CD4-positive, alpha-beta T cell (primary cell): ENCODE measurements around the gene KIF5B. TPM values are rescaled to one million over a fixed set of nuclear protein-coding genes. Genes with fewer than 3 reads are reported as not detected.
"Not testable (repeated sequence)": the region's sequence is repeated elsewhere in the genome, so short reads cannot be mapped to it uniquely, and the experiment has no call there.

ENCODE experiments used
- ATAC-seq: fragments of 200-7000 bp; cut with Tn5 transposase; one replicate; pipeline ENCODE4 v1.10.0; 2022; ENCODE audit warnings: mild to moderate bottlenecking; ENCODE audit not compliant: poor library complexity
- CTCF ChIA-PET: fragments of 350-600 bp; sonication (Branson Sonifier 250); formaldehyde crosslinking; loops from one replicate; lab custom pipeline; 2021; ENCODE audit warnings: antibody characterized with exemption, inconsistent platforms; lab: Charles Lee
- POLR2A ChIA-PET: fragments of 350-600 bp; sonication (Branson Sonifier 250); formaldehyde crosslinking; loops from one replicate; lab custom pipeline; 2021; ENCODE audit warnings: antibody characterized with exemption, inconsistent platforms; lab: Charles Lee
- DNase-seq, 14 experiments: peaks; one replicate each; pipeline ENCODE4 v3.0.0-alpha.2; 2013 to 2020; ENCODE audit warnings: mixed read lengths in 2 of 14
- H3K27ac ChIP-seq, 2 donors: one replicate each; pipeline versions ENCODE4 v1.5.1 to v1.7.0; 2013; ENCODE audit warnings: low read length in 2 of 2, low read depth in 1 of 2, mild to moderate bottlenecking in 1 of 2
- H3K27me3 ChIP-seq, 2 experiments: 1 replicate in 1 of 2; 2 replicates in 1 of 2; pipeline versions ENCODE4 v1.6.1 to v1.7.0; 2013; ENCODE audit warnings: low read length in 2 of 2, control low read depth in 1 of 2, mild to moderate bottlenecking in 1 of 2, moderate library complexity in 1 of 2; ENCODE audit not compliant: insufficient read depth in 2 of 2, control insufficient read depth in 1 of 2
- H3K36me3 ChIP-seq: one replicate; pipeline ENCODE4 v1.6.1; 2013; ENCODE audit warnings: low read length, control low read depth; ENCODE audit not compliant: insufficient read depth
- H3K4me1 ChIP-seq: one replicate; pipeline ENCODE4 v1.6.1; 2013; ENCODE audit warnings: low read length, control low read depth; ENCODE audit not compliant: insufficient read depth
- H3K4me3 ChIP-seq: one replicate; pipeline ENCODE4 v1.5.1; 2013; ENCODE audit warnings: mild to moderate bottlenecking, low read length, moderate library complexity
- H3K9me3 ChIP-seq, 2 experiments: 1 replicate in 1 of 2; 2 replicates in 1 of 2; pipeline versions ENCODE4 v1.6.1 to v1.7.0; 2013; ENCODE audit warnings: low read length in 2 of 2, mild to moderate bottlenecking in 2 of 2, control low read depth in 1 of 2, moderate library complexity in 1 of 2; ENCODE audit not compliant: control insufficient read depth in 1 of 2, insufficient read depth in 1 of 2
- H3K27ac Mint-ChIP-seq: one replicate; pipeline ENCODE4 v1.8.0; 2020; ENCODE audit warnings: mixed read lengths
- H3K27me3 Mint-ChIP-seq: one replicate; pipeline ENCODE4 v1.8.0; 2021; ENCODE audit warnings: mixed read lengths
- H3K36me3 Mint-ChIP-seq: one replicate; pipeline ENCODE4 v1.8.0; 2021; ENCODE audit warnings: low read depth, mixed read lengths
- H3K4me1 Mint-ChIP-seq: one replicate; pipeline ENCODE4 v1.8.0; 2021; ENCODE audit warnings: low read depth, mixed read lengths
- H3K4me3 Mint-ChIP-seq: one replicate; pipeline ENCODE4 v1.8.0; 2020; ENCODE audit warnings: mild to moderate bottlenecking, mixed read lengths
- H3K9me3 Mint-ChIP-seq: one replicate; pipeline ENCODE4 v1.8.0; 2020; ENCODE audit warnings: mixed read lengths
- CTCF ChIP-seq: fragments of 200-600 bp; IDR thresholded peaks from one replicate; pipeline ENCODE4 v1.8.0; 2022; ENCODE audit warnings: antibody characterized with exemption, mild to moderate bottlenecking
- intact Hi-C, 2 experiments: fragments of 100-400 bp; cut with DNase I in 1 of 2; cut with micrococcal nuclease in 1 of 2; formaldehyde crosslinking; loops; one replicate each; pipeline versions ENCODE4 v1.15.1 to v1.9.0; 2023 to 2025; cut with DNase I, micrococcal nuclease
- total RNA-seq, 174 experiments: library from RNA in 2 of 174; stranded (reverse) in 2 of 174; gene quantifications; one replicate each; pipeline ENCODE4 v1.2.3 and lab custom pipeline; 2021 to 2026

The KIF5B gene
- total RNA-seq, 2 experiments from 2014 or later: 58.3 to 59.0 TPM

- no peak overlapping the region for H3K27ac ChIP-seq
- ChIA-PET CTCF (no interaction called here), POLR2A (no interaction called here)
- Mint-ChIP-seq H3K36me3 (no peaks in the 10 kb centered on the region), H3K27ac (no peak overlapping the region), H3K9me3 (peaks cover 1% of the 10 kb centered on the region), H3K4me1 (no peaks in the 10 kb centered on the region), H3K27me3 (peaks cover 6% of the 10 kb centered on the region), H3K4me3 (no peak overlapping the region)
- DNase-seq: no peak
- no peak overlapping the region for H3K4me3 ChIP-seq
- no peak for ATAC-seq
- no peaks in the 10 kb centered on the region for H3K4me1 ChIP-seq
- intact Hi-C loops: no loop called here
- TF ChIP-seq CTCF: no peak
- H3K9me3 ChIP-seq: no peaks in the 10 kb centered on the region
- H3K27me3 ChIP-seq: no peaks in the 10 kb centered on the region
- no peaks in the 10 kb centered on the region for H3K36me3 ChIP-seq
These were observed 48.0 kb upstream of the KIF5B start for GRCh38 chr10:32104181-32104580.

- H3K36me3 Mint-ChIP-seq: no peaks in the 10 kb centered on the region
- peaks cover 3% of the 10 kb centered on the region for H3K9me3 Mint-ChIP-seq
- H3K4me1 ChIP-seq: no peaks in the 10 kb centered on the region
- ATAC-seq (no peak), DNase-seq (no peak)
- intact Hi-C loops: no loop called here
- no peak overlapping the region for H3K4me3 ChIP-seq
- no peak overlapping the region for H3K27ac Mint-ChIP-seq
- H3K4me3 Mint-ChIP-seq: no peak overlapping the region
- no peaks in the 10 kb centered on the region for H3K36me3 ChIP-seq
- peaks cover 0 to under 1% of the 10 kb centered on the region in 2 experiments for H3K9me3 ChIP-seq
- ChIA-PET CTCF (no interaction called here), POLR2A (no interaction called here)
- H3K27ac ChIP-seq: no peak overlapping the region
- H3K4me1 Mint-ChIP-seq: no peaks in the 10 kb centered on the region
- TF ChIP-seq CTCF: no peak
- H3K27me3 Mint-ChIP-seq: peaks cover 6% of the 10 kb centered on the region
- H3K27me3 ChIP-seq: no peaks in the 10 kb centered on the region
These were observed 47.5 kb upstream of the KIF5B start for GRCh38 chr10:32103721-32104120.

GRCh38 chr10:32098566-32099259, 42.5 kb upstream of the KIF5B start:
- POLR2A ChIA-PET, DNase-seq, H3K27ac Mint-ChIP-seq, H3K4me3 Mint-ChIP-seq, H3K4me1 Mint-ChIP-seq, H3K4me1 ChIP-seq, H3K27me3 ChIP-seq, H3K9me3 Mint-ChIP-seq, CTCF ChIA-PET, intact Hi-C loops, ATAC-seq, H3K4me3 ChIP-seq, H3K36me3 ChIP-seq, H3K27ac ChIP-seq, H3K36me3 Mint-ChIP-seq: not testable (repeated sequence)
- H3K9me3 ChIP-seq: peaks cover 0 to 12% of the 10 kb centered on the region in 2 experiments
- peaks cover 12% of the 10 kb centered on the region for H3K27me3 Mint-ChIP-seq
